Activated CD8-positive, alpha-beta memory T cell treated with anti-CD3 and anti-CD28 coated beads, Interleukin-2, amount 50 U/mL, for 4 hours (primary cell): ENCODE results near the gene AK8.

Experiments
- DNase-seq: peaks from one replicate; pipeline ENCODE4 v3.0.0-alpha.2; 2020

AK8 gene

GRCh38 chr9:132887181-132888120 is 9.4 kb upstream of the AK8 start:
- DNase-seq: no peak

DNA sequence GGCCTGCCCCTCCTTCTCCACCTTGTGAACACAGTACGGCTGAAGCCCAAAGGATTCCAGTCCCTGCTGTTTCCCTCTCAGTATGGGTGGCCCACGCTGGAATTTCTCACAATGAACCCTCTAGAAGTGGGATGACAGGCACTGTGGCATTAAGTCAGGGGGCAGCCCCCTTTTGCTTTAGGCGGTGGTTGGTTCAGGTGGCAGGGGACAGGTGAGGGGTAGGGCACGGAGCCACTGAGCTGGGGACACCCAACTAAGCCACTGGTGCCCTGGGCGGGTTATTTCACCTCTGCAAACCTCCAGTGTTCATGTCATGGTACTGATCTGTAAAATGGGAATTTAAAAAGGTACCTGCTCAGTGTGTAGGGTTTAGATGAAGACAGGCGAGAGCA is 8.2 kb upstream of the AK8 start:
- no peak for DNase-seq

DNA sequence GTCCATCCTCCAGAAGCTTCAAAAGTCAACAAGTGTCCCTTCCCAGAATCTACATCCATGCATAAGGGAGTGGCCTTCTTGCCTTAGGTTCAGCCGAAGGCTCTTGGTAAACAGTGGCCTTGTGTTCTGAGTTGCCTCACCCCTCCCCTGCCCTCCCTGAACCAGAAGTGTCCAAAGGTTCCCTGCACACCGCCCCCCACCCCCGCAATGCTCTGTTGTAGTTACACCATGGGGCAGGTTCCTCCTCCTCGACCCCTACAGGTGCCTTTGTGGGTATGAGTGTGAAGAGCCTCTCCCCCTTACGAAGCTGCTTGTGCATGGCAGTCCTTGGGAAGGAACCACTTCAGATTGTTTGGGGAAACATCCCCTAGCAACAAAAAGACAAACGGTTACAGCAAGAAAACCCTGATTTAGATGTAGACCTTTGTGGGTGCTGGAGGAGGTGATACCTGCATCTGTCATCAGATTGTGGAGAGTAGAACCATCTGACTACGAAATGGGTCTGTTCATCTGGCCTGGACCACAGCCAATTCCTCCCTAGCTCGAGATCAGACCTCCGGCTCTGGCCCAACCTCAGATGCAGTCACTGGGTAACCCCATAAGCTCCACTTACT is 7.7 kb upstream of the AK8 start:
- no peak for DNase-seq

DNA sequence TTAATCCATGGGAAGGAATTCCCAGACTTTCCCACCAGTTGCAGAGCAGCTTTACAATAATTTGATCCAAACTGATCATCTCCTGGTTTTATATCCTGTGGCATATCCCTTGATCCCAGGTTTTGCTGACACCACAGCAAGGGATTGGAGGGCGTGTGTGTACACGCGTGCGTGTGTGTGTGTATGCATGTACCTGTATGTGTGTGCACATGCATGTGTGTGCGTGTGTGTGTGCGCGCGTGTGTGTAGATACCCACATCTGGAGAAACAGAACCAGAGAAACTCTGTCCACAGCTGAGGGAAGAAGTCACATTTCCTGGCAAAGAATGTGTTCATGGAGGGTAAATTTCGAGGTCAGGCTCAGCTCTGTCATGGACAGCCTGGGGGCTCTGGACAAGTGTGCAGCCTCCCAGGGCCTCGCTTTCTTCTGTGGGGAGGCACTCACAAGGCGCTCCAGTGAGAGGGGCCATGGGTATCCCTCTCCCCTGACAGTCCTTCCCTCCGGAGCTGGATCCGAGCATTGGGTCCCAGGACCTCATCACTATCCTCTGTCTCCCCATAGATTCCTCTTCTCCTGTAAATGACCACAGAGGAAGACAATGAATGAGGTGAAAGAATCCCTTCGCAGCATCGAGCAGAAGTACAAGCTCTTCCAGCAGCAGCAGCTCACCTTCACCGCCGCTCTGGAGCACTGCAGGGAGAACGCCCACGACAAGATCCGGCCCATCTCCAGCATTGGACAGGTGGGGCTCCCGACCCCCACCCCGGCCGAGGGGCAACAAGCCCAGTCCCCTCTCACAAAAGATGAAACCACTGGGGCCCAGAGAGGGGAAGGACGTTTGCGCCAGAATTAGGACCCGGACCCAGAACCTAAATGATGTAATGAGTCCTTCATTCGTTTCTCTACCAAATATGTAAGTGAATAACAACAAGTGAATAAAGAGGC is 5.5 kb upstream of the AK8 start:
- no peak for DNase-seq

DNA sequence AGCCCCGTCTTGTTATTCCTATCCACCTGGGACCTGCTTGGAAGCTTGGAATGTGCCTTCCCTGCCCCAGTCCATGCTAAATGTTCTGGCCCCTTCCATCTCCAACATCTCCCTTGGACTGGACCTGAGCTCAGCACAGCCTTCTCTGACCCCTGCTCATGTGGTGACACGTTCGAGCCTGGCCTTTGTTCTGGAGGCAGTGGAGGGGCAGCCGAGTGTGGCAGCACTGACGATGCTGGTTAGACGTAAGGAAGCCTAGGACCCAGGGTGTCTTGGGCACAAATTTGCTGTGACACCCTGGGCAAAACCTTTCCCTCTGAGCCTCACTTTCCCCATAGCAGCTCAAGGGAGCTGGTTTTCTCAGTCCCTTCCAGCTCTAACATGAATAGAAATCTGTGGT is 4.5 kb upstream of the AK8 start:
- DNase-seq: no peak

DNA sequence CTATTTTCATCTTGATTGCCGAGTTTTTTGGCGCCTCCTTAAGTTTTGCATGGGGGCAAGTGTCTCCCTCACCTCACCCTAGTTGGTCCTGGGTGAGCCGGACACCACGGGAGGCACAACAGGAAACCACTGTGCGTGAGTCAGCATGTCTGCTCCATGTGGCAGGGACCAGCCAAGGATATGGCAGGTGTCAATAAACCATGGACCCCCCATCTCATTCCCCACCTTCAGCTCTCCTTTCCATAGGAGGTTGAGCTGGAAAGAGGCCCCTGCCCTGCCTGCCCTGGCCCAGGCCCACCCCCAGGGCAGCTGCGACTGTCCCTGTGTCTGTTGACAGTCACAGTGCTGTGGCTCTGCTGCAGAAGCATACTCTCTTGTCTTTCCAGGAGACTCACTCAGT is 3.7 kb upstream of the AK8 start:
- DNase-seq: no peak

DNA sequence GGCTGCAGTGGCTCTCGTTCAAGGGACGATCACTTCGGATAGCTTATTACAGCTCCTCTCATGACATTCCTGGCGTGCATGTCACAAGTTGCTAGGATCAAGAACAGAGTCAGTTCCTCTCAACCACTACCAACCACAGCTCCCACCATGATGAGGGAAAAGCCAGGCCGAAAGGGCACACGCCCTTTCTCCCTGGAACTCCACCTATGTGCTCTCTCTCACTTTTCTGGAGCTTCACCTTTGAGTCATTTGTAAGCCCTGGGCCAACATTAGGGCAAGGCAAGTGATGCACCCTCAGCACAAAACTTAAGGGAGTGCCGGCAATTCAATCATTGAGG is 2.2 kb upstream of the AK8 start:
- DNase-seq: no peak

DNA sequence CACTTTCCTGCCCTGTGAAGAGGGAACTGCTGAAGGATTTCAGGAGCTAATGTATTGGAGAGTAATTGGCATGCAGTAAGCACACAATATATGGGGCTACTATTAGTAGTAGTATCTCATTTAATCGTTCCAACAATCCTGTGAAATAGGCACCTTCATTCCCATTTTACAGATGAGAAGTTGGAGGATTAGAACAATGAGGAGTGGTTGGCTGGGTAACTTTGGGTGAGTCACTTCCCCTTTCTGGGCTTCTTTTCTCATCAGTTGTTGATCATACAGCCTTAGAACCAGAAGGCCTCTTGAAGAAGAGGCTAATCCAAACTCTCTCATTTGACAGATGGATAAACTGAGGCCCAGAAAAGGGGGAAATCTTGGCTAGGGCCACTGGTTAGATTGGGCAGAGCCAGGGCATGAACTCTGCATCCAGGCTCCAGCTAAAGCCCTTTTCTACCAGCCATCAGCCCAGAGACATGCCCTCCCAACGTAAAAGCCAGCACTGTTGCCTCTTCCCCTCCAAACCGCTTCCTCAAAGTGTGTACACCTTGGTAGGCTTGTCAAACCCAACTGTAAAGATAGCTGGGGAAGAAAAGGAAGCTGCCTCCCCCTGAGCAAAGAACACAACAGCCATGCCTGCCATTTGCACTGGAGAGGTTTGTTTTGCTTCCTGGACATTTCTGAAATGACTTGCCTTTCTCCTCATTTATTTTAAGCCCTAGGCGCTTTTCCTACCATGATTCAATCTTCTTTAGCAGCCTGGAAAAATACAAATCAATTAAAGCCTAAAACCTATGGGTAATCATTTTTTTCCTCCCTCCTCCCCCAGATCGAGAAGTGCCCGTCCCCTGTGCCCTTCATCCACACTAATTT is 1.6 kb upstream of the AK8 start:
- no peak for DNase-seq

- peak; percentile 30 for DNase-seq
Observed at GRCh38 chr9:132878695-132879456, 792 bp upstream of the AK8 start, which contains the start of gene SPACA9. Gene SPACA9, plus strand, starts transcription at chr9:132878898. Its CDS starts 5,050 bp downstream, at chr9:132883948.

GRCh38 chr9:132877458-132877823 is 643 bp downstream of the AK8 start:
- no peak for DNase-seq

- no peak for DNase-seq
Observed at GRCh38 chr9:132876849-132877248, 1.2 kb downstream of the AK8 start.

DNA sequence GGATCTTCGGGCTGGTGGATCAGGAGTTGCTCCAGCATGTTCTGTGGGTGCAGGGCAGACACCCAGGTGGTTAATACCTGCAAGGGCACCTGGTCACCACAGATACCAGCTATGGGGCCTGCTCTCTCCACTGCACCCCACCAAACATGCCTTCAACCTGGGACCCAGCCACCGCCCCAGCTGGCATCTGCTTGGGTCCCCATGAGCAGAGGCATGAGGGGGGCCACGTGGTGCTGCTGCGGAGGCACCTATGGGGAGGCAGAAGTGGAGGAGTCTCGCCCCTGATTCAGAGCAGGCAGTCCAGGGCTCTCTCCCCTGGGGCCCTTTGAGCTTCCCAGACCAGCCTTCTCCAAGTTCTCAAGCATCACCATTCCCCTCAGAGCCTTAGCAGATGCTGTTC is 2.9 kb downstream of the AK8 start:
- no peak for DNase-seq

- DNase-seq: no peak
Observed at GRCh38 chr9:132873403-132873802, 4.7 kb downstream of the AK8 start.

DNA sequence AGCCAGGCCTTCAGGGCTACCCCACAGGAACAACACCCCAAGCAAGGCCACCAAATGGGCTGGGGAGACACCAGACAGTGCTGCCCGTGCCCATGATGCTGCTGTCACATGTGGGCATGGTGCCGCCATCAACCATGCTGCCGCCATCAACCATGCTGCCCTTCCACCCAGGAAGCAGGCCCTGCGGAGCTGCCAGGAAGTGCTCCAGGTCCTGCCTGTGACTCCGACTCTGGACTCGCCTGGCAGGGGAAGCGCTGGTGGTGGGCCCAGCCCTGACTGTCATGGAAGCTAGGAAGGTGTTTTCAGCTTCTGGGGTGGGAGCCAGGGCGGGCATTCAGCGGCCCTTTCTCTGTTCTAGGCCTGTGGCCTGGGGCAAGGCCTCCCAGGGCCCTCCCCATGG is 8.8 kb downstream of the AK8 start:
- no peak for DNase-seq

GRCh38 chr9:132866898-132867297 is 11.2 kb downstream of the AK8 start:
- DNase-seq: no peak

DNA sequence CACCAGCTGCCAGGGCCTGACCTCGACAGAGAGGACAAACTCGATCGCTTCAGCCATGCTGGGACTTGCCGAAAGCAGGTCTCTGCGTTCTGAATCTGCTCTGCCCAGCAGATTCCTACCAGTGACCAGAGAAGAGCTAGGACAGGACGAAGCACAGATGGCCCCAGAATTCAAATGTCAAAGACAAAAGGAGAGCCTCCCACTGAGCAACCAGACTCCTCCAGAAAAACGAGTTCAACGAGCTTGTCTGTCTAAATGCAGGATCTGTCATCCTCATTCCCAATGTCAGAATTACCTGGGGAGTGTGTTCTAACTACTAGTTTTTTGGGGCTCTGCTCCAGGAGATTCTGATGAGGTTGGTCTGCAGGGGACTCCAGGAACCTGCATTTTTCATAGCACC is 13.4 kb downstream of the AK8 start:
- DNase-seq: no peak

GRCh38 chr9:132864277-132864676 is 13.8 kb downstream of the AK8 start:
- DNase-seq: no peak

GRCh38 chr9:132863096-132863495 is 15.0 kb downstream of the AK8 start:
- DNase-seq: no peak

DNA sequence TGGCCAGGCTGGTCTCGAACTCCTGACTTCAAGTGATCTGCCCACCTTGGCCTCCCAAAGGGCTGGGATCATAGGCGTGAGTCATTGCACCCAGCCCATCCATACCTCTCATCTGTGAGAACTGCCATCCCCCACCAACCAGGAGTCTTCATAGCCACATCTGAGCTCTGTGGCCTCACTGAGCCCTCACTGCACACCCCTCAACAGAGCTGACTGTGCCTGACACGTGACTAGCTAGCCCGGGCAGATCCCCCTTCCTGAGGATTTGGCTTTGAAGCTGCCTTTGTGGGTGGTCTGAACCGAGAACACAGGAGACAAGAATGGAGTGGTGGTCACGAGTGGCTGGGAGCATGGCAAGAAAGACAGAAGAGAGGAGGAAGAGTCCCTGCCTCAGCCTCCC is 15.6 kb downstream of the AK8 start:
- no peak for DNase-seq

- no peak for DNase-seq
Observed at GRCh38 chr9:132861666-132862065, 16.4 kb downstream of the AK8 start.

GRCh38 chr9:132858751-132859150 is 19.3 kb downstream of the AK8 start:
- no peak for DNase-seq
